ENCODE data around the gene MTMR12. TPM values are rescaled to one million over a fixed set of nuclear protein-coding genes. Genes with fewer than 3 reads are reported as not detected.

The MTMR12 gene
- total and polyA plus RNA-seq, 2 experiments from 2014 or later, result 18.3 to 51.6 TPM

GRCh38 chr5:32270946-32271345 lies 41.8 kb downstream of the MTMR12 start:
- H2AFZ ChIP-seq, result no peak overlapping the region
- Mint-ChIP-seq H3K4me1 (peaks cover 24% of the 10 kb centered on the region), H3K27ac (no peak overlapping the region), H3K36me3 (ENCODE audit: low read depth) (peaks cover 82% of the 10 kb centered on the region), H3K27me3 (ENCODE audit: insufficient read depth, low read depth, poor library complexity) (peaks cover 2% of the 10 kb centered on the region), H3K4me3 (no peak overlapping the region), H3K9me3 (no peaks in the 10 kb centered on the region)
- no peaks in the 10 kb centered on the region for H3K9me2 ChIP-seq (ENCODE audit: insufficient read depth)
- ATAC-seq (no peak), DNase-seq (ENCODE audit: low spot score) (no peak)
- no peaks in the 10 kb centered on the region for H4K20me1 ChIP-seq (replicated peaks; ENCODE audit: insufficient read depth)
- no peak overlapping the region for H3K4me2 ChIP-seq
- H3K27me3 ChIP-seq (ENCODE audit: insufficient read depth), result no peaks in the 10 kb centered on the region
- H3K79me2 ChIP-seq (replicated peaks; ENCODE audit: insufficient read depth), result peaks cover 13% of the 10 kb centered on the region
- peak overlapping the region; percentile 69; the same call in 1 of the 2 replicates for H3K27ac ChIP-seq (ENCODE audit: low read depth)
- H3K4me1 ChIP-seq (ENCODE audit: insufficient read depth), result peaks cover 20% of the 10 kb centered on the region
- TF ChIP-seq ETS1 (IDR thresholded peaks at IDR 0.05), result no peak
- no peak for TF ChIP-seq POLR2AphosphoS5 (IDR thresholded peaks at IDR 0.05; ENCODE audit: low read depth)
- no peak for TF ChIP-seq EZH2 (IDR thresholded peaks at IDR 0.05; ENCODE audit: low read depth, unreplicated experiment)
- TF ChIP-seq ZNF462 (CRISPR knock-in tag; IDR thresholded peaks at IDR 0.05), result no peak
- no peak for TF ChIP-seq ZNF114 (CRISPR knock-in tag; IDR thresholded peaks at IDR 0.05)
- no peak for TF ChIP-seq ZNF331 (CRISPR knock-in tag; IDR thresholded peaks at IDR 0.05; ENCODE audit: low read depth)
- no peak for TF ChIP-seq JUNB (IDR thresholded peaks at IDR 0.05; ENCODE audit: unreplicated experiment)
- no peak for TF ChIP-seq NANOG (IDR thresholded peaks at IDR 0.05; ENCODE audit: borderline replicate concordance)
- no peak for TF ChIP-seq STAT1 (IDR thresholded peaks at IDR 0.05; ENCODE audit: unreplicated experiment)
- no peak for TF ChIP-seq EZH2phosphoT487 (IDR thresholded peaks at IDR 0.05; ENCODE audit: unreplicated experiment)
- TF ChIP-seq CTCF (conservative IDR thresholded peaks at IDR 0.05; ENCODE audit: low read depth in 2 of 2), result no peak
- TF ChIP-seq REST (IDR thresholded peaks at IDR 0.05; ENCODE audit: unreplicated experiment), result no peak
- TF ChIP-seq CREB1 (CRISPR knock-in tag; IDR thresholded peaks at IDR 0.05; ENCODE audit: low read depth), result no peak
- peaks cover 50% of the 10 kb centered on the region for H3K36me3 ChIP-seq (ENCODE audit: insufficient read depth)
- no peak overlapping the region for H3K4me3 ChIP-seq
- H3F3A ChIP-seq (replicated peaks; ENCODE audit: low read depth), result peaks cover 3% of the 10 kb centered on the region

All from GM23338 (cell line).